GM23338 (cell line): Measurements from ENCODE around the gene KLF9.

Source experiments
- CREB1 ChIP-seq: fragments of 250-450 bp; sonication (Bioruptor Pico); IDR thresholded peaks from 2 replicates; pipeline ENCODE4 v1.5.0; 2020; ENCODE audit warnings: low read depth, mild to moderate bottlenecking, moderate library complexity
- CTCF ChIP-seq, 2 experiments: fragments of 200-600 bp in 1 of 2; sonication (generic) in 1 of 2; conservative IDR thresholded peaks; 2 replicates each; pipeline versions ENCODE4 v1.5.1 to v1.6.1; 2016 to 2017; ENCODE audit warnings: antibody characterized with exemption in 2 of 2, low read depth in 2 of 2, mild to moderate bottlenecking in 2 of 2, moderate library complexity in 1 of 2
- ETS1 ChIP-seq: IDR thresholded peaks from 2 replicates; pipeline ENCODE4 v1.6.1; 2016; ENCODE audit warnings: antibody characterized with exemption
- EZH2 ChIP-seq: fragments of 200-600 bp; sonication (generic); IDR thresholded peaks from one replicate; pipeline ENCODE4 v1.8.0; 2017; ENCODE audit warnings: antibody characterized with exemption, mild to moderate bottlenecking, low read depth; ENCODE audit not compliant: unreplicated experiment
- EZH2phosphoT487 ChIP-seq: fragments of 200-600 bp; sonication (generic); IDR thresholded peaks from one replicate; pipeline ENCODE4 v1.8.1; 2018; ENCODE audit warnings: antibody characterized with exemption; ENCODE audit not compliant: unreplicated experiment
- JUNB ChIP-seq: IDR thresholded peaks from one replicate; pipeline ENCODE4 v1.6.1; 2016; ENCODE audit warnings: antibody characterized with exemption; ENCODE audit not compliant: unreplicated experiment
- NANOG ChIP-seq: IDR thresholded peaks from 2 replicates; pipeline ENCODE4 v1.6.1; 2016; ENCODE audit warnings: antibody characterized with exemption, borderline replicate concordance
- POLR2AphosphoS5 ChIP-seq: IDR thresholded peaks from 2 replicates; pipeline ENCODE4 v1.6.1; 2016; ENCODE audit warnings: antibody characterized with exemption, low read depth
- REST ChIP-seq: IDR thresholded peaks from one replicate; pipeline ENCODE4 v1.6.1; 2018; ENCODE audit warnings: antibody characterized with exemption; ENCODE audit not compliant: unreplicated experiment
- STAT1 ChIP-seq: IDR thresholded peaks from one replicate; pipeline ENCODE4 v1.6.1; 2016; ENCODE audit warnings: antibody characterized with exemption; ENCODE audit not compliant: unreplicated experiment
- ZNF114 ChIP-seq: fragments of 250-450 bp; sonication (Bioruptor Pico); IDR thresholded peaks from 2 replicates; pipeline ENCODE4 v1.5.0; 2020; ENCODE audit warnings: mild to moderate bottlenecking, moderate library complexity
- ZNF331 ChIP-seq: fragments of 250-450 bp; sonication (Bioruptor Pico); IDR thresholded peaks from 2 replicates; pipeline ENCODE4 v1.5.0; 2020; ENCODE audit warnings: low read depth, mild to moderate bottlenecking, moderate library complexity
- ZNF462 ChIP-seq: fragments of 250-450 bp; sonication (Bioruptor Pico); IDR thresholded peaks from 2 replicates; pipeline ENCODE4 v1.5.0; 2020; ENCODE audit warnings: mild to moderate bottlenecking, moderate library complexity

GRCh38 chr9:70449461-70449860 is 35.0 kb upstream of the KLF9 start:
- no peak for TF ChIP-seq CTCF (conservative IDR thresholded peaks at IDR 0.05; ENCODE audit: low read depth in 2 of 2)
- no peak for TF ChIP-seq EZH2phosphoT487
- no peak for TF ChIP-seq REST
- TF ChIP-seq POLR2AphosphoS5: no peak
- TF ChIP-seq JUNB: no peak
- no peak for TF ChIP-seq EZH2
- no peak for TF ChIP-seq ZNF114 (CRISPR knock-in tag)
- TF ChIP-seq ETS1: no peak
- no peak for TF ChIP-seq ZNF331 (CRISPR knock-in tag)
- no peak for TF ChIP-seq STAT1
- TF ChIP-seq CREB1 (CRISPR knock-in tag): no peak
- no peak for TF ChIP-seq NANOG
- no peak for TF ChIP-seq ZNF462 (CRISPR knock-in tag)
